Tongue (tissue), 2 donors: ENCODE measurements around the gene NCK1. TPM values are rescaled to one million over a fixed set of nuclear protein-coding genes. Genes with fewer than 3 reads are reported as not detected.
"Not testable (repeated sequence)": the region's sequence is repeated elsewhere in the genome, so short reads cannot be mapped to it uniquely, and the experiment has no call there.

ENCODE experiments used
- DNase-seq: peaks from one replicate; pipeline ENCODE4 v3.0.0-alpha.2; 2015
- total RNA-seq: library from RNA; depleted of rRNA; stranded (reverse); fragments of >200 nt; gene quantifications from one replicate; pipeline ENCODE4 v1.2.3, GENCODE V29; 2014

Gene NCK1
- total RNA-seq, 1 donor from 2014 or later: 54.3 TPM

DNA sequence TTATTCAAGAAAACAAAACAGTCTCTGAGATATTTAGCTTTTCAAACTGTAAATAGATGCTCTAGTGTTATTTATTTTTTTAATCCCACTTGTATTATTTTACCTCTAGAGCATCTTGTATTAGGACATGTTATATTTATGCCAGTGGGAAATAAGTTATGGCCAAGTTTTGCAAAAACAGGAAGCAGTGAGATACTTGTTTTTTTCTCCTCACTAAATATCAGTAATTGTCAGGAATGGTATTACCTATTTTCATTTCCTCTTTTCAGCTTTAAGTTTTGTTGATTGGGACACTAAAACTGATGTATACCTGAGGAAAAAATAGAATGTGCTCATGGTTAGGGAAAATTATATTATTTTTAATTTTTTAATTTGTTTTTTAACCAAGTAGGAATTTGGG lies 87.1 kb downstream of the NCK1 start:
- DNase-seq: no peak

DNA sequence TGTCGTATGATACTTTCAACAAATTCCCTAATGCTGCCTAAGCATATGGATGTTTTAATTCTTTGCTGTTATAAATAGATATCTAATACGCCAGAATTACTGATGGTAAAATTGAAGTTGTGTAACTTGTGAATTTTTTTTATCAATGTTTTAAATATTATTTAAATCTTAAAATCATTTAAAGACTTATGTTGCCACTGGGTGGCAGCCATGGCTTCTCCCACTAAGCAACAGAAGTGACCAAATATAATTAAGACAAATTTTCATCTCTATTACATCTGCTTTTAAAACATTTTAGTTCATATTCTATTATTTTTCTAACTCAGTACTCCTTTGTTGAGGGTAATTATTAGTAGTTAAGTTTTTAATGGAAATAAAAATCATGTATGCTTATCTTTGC lies 87.7 kb downstream of the NCK1 start:
- DNase-seq: no peak

DNA sequence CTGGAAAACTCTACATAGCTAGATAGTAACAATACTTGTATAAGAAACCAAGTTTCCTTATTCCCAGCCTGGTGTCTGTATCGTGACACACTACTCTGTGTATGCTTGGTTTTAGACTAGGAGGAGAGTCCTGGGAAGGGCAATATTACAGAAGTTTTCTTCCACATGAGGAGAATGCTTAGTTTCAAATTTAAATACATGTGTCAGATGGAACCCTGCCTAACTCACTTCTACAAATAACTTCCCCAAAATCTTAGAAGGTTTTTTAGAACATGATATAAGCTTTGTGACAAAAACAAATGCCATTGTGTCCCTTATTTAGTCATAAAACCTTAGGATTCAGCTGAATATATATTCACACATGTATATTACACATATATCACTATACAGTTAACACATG lies 88.6 kb downstream of the NCK1 start:
- no peak for DNase-seq

DNA sequence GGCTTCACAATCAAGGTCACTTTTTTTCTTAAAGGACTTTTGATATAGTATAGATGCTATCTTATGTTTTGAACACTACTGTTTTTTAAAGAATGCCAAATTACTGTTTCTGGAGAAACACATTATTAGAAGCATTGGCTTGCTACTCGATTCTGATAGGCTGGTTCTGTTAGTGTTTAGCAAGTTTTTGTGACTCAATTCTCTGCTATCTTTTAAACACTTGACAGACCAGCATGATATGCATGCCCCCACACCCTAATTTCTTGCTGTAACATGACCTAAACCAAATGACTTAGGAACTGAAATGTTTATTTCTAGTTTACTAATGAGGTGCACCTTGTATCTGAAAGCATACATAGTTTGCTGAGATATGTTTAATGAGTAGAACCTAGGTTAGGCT lies 90.3 kb downstream of the NCK1 start:
- no peak for DNase-seq

DNA sequence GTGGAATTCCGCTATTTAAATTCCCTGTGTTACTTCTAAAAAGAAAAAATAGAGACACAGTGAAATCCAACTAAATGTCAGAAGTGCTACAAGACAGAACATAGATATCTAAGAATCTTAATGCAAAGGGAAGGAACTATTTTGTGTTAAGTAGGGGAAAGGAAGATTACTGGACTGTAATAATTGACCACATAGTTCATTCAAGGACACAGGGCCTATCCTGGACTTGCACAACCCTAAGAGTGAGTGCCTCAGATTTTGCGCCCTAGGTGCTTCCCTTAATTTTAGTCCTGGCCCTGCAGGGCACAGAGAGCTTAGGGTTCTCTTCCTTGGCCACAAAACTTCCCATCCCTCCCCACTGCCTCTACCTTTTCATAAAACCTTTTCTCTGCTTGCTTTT lies 92.2 kb downstream of the NCK1 start:
- DNase-seq: no peak

DNA sequence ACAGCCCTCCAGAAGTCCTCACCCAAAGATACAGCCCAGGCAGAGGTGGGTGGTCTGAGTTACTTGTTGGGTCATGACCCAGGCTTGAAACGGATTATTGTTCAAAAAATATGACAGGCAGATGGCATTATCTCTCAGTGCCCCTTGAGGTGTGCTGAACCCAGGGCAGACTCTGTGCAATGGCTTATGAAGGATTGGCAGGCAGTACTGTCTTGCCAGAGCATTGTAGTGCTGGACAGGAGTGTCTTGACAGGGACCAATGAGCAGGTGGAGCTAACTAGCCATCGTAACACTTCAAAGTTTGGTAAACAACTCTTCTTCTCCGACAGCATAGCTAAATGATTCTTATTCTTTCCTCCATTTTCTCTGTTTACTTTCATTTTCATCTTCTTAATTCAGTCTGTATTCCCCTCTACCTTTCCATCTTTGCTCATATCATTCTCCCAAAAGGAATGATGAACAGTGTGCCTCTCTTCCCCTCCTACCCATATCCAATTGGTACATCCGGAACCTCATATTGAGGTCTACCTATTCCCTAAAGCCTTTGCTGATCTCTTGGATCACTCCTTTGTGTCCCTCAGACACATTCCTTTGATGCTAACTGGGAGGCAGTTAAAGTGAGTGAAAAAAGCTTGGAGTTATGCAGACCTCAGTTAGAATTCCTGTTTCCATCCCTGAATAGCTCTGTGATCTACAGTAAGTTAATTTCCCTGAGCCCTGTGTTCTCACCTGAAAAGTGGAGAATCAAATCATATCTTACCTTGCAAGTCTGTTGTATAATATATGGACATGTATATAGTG lies 93.2 kb downstream of the NCK1 start:
- DNase-seq: no peak

DNA sequence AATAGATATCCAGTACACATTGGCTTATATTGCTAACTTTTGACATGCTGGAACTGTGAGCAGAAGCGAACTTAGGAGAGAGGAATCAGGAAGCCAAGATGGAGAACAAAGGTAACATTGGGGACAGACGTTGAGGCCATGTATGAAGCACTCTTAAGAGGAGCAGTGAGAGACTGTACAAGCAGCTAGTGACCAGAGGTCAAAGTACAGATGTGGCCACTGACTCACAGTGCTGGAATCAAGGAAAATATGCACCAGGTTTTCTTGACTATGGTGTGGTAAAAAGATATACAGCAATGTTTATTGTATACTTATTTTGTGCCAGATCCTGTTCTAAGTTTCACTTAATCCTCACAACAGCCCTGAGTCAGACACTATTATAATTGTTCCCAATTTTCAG lies 93.8 kb downstream of the NCK1 start:
- no peak for DNase-seq

DNA sequence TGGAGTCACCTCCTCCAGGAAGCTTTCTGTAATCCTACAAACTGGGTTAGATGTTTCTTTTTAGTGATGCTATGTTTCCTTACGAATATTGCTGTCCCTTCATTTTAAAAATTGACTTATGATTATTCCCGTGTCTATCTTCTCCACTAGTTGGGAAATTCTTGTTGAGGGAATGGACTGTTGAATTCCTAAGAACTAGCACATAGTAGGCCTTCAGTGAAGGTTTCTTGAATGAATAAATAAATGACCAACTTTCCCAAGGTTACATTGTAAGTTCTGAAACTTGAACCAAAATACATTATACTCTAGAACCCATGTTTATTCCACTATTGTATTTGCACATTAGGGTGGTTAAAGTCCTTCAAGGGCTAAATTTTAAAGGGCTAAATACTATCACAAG lies 95.0 kb downstream of the NCK1 start:
- DNase-seq: no peak

DNA sequence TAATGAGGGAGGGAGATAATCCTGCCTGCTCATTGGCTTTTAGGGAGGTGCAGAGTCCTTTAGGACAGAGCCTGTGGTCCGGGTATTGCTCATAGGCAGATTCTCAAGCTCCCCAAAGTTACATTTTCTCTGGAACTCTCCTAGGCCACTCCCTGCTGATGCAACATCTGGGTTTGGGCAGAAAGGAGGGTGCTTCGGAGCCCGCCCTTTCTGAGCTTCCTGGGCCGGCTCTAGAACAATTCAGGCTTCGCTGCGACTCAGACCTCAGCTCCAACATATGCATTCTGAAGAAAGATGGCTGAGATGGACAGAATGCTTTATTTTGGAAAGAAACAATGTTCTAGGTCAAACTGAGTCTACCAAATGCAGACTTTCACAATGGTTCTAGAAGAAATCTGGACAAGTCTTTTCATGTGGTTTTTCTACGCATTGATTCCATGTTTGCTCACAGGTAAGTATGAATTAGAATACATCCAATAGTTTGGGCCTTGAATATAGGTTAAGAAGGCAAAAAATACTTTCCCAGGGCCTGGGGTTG lies 95.8 kb downstream of the NCK1 start, which contains the start of gene IL20RB:
IL20RB (plus strand) TSS at position 233 of the 538 bp plus-strand sequence; CDS start at position 364, 131 bp downstream.
- DNase-seq: no peak

DNA sequence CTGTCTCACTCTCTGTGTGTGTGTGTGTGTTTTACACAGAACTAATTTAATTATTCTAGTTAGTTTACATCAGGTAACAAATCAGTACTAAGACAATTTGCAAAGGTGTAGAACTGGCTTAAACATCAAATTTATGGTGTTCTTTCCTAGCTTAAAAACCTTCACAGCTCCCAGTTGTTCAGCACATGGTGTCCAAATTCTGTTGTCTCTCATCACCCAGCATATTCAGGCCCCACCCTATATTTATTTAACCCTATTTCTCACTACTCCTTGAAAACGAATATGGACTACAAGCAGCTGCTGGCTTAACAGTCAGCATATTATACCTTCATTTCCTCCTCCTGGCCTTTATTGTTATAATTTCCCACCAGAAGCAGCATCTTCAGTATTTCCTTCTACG lies 96.9 kb downstream of the NCK1 start:
- no peak for DNase-seq

DNA sequence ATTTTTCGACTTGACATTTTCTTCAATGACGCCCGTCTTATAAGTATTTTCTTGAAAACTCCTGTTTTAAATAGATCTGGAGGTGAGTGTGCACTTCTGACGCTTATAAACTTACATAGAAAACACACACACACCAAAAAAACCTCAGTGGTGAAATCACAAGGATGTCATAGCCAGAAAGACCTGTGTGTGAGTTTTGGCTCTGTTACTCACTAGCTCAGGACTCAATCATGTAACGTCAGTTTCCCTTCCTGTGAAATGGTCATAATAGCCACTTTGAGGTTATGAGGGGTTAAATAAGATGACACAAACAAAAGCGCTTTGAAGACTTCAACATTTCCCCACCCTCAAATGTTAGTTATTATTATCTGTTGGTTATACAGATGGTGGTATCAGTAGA lies 97.6 kb downstream of the NCK1 start:
- DNase-seq: no peak

DNA sequence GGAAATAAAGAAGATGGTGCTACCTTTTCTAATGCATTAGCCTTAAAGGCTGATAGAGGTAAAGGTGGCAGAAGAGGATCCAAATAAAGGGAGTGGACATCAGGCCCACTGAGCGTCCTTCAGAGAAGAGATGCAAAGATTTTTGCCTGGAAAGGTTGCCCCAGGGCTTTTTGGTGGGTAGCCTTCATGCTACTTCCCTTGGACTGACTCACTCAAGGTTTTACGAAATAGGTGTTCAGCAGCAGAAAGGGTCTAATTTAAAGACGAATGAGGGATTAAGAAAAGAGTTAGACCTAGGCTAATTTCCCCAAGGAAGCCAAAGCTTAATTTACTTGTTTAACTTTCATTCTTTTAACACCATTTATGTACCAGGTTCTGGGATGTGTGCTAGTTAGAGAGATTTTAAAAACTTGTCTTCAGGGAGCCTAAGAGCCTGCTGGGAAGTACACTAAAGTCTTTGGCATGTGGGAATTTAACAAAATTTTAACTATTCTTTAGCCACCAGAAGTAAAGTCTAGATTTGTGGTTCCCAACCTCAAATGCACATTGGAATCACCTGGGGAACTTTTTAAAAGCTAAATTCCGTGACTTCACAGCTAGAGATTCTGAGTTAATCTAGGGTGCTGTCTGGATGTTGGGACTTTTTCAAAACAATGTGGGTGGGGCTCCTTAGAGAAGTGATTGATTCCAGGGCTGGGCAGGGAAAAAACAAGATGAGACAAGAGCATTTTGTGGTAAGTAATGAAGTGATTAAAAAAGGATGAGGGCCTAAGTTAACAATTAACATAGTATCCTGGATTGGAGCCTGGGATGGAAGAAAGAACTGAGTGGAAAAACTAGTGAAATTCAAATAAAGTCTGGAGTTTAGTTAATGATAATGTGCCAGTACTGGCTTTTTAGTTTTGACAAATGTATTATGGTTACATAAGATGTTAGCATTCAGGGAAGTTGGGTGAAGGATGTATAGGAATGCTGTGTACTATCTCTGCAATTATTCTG lies 99.1 kb downstream of the NCK1 start:
- no peak for DNase-seq

DNA sequence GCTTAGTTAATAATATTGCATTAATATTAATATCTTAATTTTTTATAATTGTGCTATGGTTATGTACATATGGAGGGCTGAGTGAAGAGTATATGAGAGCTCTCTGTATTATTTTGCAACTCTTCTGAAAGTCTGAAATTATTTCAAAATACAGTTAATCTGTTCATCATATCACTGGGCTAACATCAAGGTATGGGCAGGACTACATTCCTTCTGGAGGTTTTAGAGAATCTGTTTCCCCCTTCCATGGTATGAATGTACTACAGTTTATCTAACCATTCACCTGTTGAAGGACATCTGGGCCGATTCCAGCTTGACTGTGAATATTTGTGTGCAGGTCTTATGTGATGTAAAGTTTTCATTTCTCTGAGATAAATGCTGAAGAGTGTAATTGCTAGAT lies 100.9 kb downstream of the NCK1 start:
- DNase-seq: no peak

DNA sequence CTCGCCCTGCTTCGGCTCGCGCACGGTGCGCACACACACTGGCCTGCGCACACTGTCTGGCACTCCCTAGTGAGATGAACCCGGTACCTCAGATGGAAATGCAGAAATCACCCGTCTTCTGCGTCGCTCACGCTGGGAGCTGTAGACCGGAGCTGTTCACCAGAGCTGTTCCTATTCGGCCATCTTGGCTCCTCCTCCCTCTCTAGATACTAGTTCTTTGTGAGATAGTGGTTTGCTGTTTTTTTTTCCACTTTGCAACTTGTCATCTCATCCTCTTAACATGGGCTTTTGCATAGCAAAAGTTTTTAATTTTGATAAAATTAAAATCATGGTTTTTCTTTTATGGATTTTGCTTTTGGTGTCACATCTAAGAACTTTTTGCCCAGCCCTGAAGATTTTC lies 107.5 kb downstream of the NCK1 start:
- DNase-seq: not testable (repeated sequence)

DNA sequence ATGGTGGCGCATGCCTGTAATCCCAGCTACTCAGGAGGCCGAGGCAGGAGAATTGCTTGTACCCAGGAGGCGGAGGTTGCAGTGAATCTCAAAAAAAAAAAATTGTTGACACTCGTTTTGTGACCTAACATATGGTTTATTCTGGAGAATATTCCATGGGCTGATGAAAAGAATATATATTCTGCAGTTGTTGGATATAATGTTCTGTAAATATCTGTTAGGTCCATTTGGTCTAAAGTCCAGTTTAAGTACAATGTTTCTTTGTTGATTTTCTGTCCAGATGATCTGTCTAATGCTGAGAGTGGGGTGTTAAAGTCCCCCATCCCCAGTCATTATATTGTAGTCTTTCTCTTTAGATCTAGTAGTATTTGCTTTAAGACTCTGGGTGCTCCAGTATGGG lies 111.3 kb downstream of the NCK1 start:
- DNase-seq: no peak

DNA sequence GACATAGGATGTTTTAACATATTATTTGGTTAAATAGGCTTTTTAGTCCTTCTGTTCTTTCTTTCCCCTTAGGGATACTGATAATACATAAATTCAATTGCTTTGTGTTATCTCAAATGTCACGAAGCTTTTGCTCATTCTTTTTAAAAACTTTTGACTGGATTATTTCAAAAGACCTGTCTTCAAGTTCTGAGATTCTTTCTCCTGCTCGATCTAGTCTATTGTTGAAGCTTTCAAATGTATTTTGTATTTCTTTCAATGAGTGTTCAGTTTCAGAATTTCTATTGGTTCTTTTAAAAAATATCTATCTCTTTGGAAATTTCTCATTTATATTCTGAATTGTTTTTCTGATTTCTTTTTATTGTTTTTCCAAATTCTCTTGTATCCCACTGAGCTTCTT lies 112.7 kb downstream of the NCK1 start:
- DNase-seq: no peak

DNA sequence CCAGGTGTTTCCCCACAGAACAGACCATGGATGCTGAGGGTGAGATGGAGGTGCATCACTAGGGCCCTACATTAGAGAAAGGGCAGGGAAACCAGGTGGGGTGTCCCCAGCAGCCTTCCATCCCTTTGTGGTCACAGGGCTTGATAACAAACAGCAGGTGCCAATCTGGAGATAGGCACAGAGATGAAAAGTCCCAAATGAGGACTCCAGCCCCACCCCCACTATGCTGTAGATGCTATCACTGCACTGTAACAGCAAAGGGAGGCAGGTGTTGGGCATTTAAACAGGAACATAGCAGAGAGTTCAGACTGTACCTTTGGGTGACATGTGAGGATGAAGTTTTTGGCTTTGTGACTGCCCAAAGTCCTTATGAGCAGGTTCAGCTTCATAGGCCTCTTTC lies 117.2 kb downstream of the NCK1 start:
- no peak for DNase-seq

DNA sequence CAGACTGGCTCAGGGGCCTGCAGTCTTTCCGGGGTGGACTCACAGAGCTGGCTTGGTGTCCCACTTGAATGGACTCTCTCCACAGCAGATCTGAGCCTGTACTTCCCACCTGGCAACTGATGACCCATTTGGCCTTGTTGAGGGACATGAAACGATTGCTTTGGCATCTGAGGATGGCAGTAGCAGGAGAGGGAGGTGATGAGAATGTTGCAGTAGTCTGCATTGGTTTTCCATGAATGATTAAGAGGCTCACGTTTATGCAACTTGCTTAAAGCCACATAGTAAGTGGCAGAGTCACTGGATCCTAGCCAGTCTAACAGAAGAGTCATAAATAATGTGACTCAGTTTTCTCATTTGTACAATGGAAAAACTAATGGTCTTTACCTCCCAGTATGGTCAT lies 117.7 kb downstream of the NCK1 start:
- DNase-seq: no peak

DNA sequence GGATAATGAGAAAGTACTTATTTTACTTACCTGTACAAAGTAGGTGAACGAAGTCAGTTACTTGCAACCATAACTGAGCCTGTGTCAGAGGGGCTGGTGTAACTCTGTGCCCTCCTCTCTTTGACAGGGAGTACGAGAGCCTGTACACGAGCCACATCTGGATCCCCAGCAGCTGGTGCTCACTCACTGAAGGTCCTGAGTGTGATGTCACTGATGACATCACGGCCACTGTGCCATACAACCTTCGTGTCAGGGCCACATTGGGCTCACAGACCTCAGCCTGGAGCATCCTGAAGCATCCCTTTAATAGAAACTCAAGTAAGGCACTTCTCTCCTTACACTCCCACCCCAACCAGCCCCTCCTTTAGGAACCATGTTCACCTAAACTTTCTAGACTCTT lies 120.0 kb downstream of the NCK1 start:
- DNase-seq: no peak

DNA sequence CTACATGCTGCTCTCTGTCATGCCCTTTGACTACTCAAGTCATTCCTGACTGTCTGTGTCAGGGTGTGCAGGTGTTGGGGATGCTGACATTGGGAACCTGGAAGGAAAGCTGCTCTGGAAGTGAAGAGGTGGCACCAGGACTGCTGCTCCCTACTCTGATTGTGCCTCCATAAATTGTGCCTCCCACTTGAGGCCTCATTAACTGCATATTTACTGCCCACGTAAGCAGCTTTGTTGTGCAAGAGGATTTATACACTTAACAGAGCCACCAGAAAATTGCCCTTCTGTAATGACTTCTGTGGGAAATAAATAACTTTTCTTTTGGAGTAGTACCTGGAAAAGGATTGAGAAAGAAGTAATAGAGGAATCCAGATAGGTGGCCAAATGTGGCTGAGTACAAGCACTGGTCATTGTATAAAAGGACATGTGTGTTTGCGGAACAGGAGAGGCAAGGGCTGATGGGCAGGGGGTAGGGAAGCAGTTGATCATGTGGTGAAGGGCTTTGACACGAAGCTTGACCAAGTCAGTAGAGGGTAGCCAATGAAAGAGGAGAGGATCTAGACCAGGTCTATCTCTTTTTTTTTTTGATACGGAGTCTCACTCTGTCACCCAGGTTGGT lies 120.6 kb downstream of the NCK1 start:
- DNase-seq: no peak

DNA sequence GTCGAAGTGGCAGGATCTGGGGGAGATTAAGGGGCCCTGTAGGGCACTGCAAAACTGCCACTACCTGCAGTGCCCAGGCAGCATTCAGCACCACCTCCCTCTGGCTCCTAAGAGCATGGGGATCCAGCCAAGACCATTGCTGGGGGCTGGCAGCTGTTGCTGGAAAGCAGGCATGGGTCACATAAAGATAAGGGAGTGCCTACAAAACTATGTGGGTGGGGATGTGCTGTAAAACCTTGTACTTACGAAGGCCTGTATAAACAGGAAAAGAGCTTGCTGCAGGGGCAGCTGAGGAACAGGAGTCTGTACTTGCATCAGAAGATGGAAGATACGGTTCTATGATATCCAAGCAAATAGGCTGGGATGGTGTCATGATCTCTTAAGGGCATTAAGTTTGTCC lies 122.8 kb downstream of the NCK1 start:
- DNase-seq: peak; percentile 41

DNA sequence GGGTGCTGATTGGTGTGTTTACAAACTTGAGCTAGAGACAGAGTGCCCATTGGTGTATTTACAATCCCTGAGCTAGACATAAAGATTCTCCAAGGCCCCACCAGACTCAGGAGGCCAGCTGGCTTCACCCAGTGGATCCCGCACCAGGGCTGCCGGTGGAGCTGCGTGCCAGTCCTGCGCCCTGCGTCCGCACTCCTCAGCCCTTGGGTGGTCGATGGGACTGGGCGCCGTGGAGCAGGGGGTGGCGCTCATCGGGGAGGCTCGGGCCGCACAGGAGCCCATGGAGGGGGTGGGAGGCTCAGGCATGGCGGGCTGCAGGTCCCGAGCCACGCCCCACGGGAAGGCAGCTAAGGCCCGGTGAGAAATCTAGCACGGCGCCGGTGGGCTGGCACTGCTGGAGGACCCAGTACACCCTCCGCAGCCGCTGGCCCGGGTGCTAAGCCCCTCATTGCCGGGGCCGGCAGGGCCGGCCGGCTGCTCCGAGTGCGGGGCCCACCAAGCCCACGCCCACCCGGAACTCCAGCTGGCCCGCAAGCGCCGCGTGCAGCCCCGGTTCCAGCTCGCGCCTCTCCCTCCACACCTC lies 125.5 kb downstream of the NCK1 start:
- DNase-seq: not testable (repeated sequence)
